Urinary bladder (tissue), 4 donors: Measurements from ENCODE around the gene HS1BP3. TPM values are rescaled to one million over a fixed set of nuclear protein-coding genes. Genes with fewer than 3 reads are reported as not detected.

Experiments
- DNase-seq: peaks from one replicate; pipeline ENCODE4 v3.0.0-alpha.2; 2015; ENCODE audit errors: extremely low spot score
- H3K27ac ChIP-seq: one replicate; pipeline ENCODE4 v1.5.1; 2013; ENCODE audit warnings: low read depth, mild to moderate bottlenecking, moderate library complexity
- H3K36me3 ChIP-seq: one replicate; pipeline ENCODE4 v1.6.1; 2013; ENCODE audit warnings: mild to moderate bottlenecking, moderate library complexity; ENCODE audit not compliant: insufficient read depth
- H3K4me1 ChIP-seq: one replicate; pipeline ENCODE4 v1.6.1; 2013; ENCODE audit warnings: mild to moderate bottlenecking, moderate library complexity; ENCODE audit not compliant: insufficient read depth
- H3K4me3 ChIP-seq: one replicate; pipeline ENCODE4 v1.5.1; 2013; ENCODE audit warnings: low read depth, low read length
- WGBS: extraction: QIAGEN DNeasy Blood & Tissue Kit; methylation state at CpG from one replicate; pipeline ENCODE4 v1.1.7; 2013; 5-methylcytosine and 5-hydroxymethylcytosine counted together
- polyA plus RNA-seq: library from polyadenylated mRNA; stranded (reverse); fragments of 200-250 nt; gene quantifications from one replicate; pipeline ENCODE4 v1.2.3, GENCODE V29; 2013
- total RNA-seq: library from RNA; depleted of rRNA; stranded (reverse); fragments of >200 nt; gene quantifications from one replicate; pipeline ENCODE4 v1.2.3, GENCODE V29; 2014
- donor health status: healthy with polysubstance abuse.
- donor health status: healthy.

Gene HS1BP3
- total and polyA plus RNA-seq, 2 donors, result 19.0 to 43.8 TPM

DNA sequence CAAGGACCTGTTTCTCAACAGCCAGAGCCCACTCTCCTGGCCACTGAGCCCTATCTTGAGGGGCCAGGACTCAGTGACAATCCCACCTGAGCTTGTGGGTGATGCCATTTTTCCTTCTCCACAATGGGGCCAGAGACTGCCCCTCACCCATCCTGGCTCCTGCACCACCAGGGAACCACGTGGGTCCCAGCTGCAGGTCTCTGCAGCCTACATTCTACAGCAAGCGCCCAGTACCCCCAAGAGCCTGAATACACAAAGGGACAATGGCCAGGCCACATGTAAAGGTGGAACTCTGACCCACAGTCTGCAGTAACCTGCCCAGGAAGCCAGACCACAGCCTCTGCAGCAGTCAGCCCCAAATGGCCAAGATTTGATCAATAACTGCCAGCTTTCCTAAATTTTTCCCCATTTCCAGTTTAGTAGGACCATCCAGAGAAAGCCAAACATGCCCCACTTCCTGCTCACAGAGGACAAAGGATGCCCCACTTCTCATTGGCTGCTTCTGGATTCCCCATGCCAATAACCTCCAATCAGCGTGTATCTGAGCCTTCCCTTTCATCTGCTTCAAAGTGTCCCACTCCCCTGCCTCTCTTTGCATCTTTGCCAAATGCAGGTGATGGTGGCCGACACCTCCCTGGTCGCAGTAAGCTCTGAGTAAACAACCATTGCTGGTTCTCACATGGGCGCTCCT, 19.1 kb downstream of the HS1BP3 start:
- H3K36me3 ChIP-seq, result no peaks in the 10 kb centered on the region
- DNase-seq, result no peak
- 88% methylated on average over 6 of the region's 6 CpGs for WGBS
- no peaks in the 10 kb centered on the region for H3K4me1 ChIP-seq
- H3K4me3 ChIP-seq, result no peak overlapping the region
- H3K27ac ChIP-seq, result no peak overlapping the region

DNA sequence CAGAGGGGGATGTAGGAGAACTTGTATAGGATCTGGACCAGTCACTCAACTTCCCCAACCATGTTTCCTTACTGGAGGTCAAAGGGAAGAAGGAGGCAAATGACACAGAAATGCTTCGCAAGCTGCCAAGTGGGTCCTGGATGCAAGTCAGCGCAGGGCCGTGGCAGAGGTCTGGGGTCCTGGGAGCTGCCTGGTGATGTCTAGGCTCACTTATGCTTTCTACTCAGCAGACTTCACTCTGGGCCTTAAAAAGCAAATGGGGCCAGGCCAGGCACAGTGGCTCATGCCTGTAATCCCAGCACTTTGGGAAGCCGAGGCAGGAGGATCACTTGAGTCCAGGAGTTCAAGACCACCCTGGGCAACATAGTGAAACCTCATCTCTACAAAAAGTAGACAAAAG, 19.9 kb downstream of the HS1BP3 start:
- 98% methylated on average over 4 of the region's 4 CpGs for WGBS
- no peaks in the 10 kb centered on the region for H3K4me1 ChIP-seq
- DNase-seq, result no peak
- H3K4me3 ChIP-seq, result no peak overlapping the region
- no peaks in the 10 kb centered on the region for H3K36me3 ChIP-seq
- no peak overlapping the region for H3K27ac ChIP-seq

DNA sequence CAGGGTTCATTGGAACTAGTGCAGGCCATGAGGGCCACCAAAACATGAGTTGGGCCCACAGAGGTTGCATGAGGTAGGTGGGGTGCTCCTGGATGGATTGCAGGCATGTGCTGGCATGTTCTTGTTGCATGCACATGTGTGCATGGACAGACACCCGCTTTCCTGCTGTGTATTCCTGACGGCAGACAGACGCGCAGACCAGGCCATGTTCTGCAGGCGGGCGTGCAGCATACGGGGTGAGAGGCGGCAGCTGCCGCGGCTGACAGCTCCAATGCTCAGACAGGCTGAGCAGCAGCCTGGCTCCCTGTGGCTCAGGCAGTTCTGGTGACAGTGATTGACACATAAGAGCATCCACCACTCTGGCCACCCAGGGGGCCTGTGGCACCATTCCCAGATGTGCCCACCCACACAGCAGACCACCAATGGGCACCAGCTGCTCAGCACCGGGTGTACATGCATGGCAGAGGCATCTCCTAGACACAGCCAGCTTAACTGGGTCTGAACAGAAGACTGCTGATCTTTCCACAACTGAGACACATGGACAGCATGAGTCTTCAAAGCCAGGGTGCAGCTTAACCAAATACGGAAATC, 21.2 kb downstream of the HS1BP3 start:
- H3K4me1 ChIP-seq, result no peaks in the 10 kb centered on the region
- 63% methylated on average over 12 of the region's 12 CpGs for WGBS
- no peak for DNase-seq
- H3K27ac ChIP-seq, result no peak overlapping the region
- H3K36me3 ChIP-seq, result no peaks in the 10 kb centered on the region
- no peak overlapping the region for H3K4me3 ChIP-seq

DNA sequence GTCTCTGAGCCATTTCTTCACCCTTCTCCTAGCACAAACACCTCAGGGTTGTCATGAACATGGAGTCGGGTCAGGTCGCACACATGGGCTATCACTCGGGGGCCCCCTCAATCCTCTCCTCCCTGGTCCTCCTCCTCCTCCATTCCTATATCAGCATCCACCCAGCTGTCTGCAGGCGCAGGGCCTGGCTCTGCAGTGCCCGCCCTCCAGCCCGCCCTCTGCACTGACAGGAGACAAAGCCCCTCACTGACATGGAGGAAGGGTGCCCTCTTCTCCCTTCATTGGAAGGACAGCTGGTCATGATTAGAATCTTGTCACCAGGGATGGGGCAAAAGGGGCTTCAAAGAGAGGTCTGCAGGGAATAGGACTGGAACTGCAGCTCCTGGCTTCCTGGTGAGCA, 21.7 kb downstream of the HS1BP3 start:
- Histone ChIP-seq H3K36me3 (peaks cover 2% of the 10 kb centered on the region), H3K27ac (no peak overlapping the region), H3K4me1 (no peaks in the 10 kb centered on the region), H3K4me3 (no peak overlapping the region)
- WGBS, result 83% methylated on average over 6 of the region's 6 CpGs
- no peak for DNase-seq

DNA sequence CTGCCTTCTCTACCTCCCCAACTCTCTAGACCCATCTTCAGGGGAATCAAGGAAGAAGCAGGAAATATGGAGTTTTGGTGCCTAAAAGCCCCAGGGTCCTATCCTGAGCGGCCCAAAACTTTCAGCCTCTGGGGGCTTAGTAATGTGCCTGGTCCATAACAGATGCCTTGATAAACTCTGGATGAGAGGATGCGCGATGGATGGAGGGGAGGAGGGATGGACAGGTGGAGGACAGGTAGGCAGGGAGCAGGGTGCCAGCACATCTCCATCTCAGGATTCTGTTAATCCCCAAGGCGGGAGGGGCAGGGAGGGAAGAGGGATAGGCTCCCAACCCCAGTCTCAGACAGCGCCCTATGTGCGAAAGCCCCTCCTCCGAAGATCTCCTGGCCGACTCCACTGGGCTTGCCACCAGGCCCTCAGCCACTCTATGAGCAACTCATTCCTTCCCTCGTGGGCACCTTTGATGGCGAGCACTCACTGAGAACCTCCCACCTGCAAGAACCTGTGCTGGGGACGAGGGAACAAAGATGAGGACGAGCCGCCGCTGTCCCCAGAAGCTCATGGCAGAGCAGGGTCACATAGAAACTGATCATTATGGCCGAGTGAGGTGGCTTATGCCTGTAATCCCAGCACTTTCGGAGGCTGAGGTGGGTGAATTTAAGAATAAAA, 23.1 kb downstream of the HS1BP3 start:
- Histone ChIP-seq H3K4me1 (no peaks in the 10 kb centered on the region), H3K36me3 (peaks cover 2% of the 10 kb centered on the region), H3K4me3 (no peak overlapping the region), H3K27ac (no peak overlapping the region)
- WGBS, result 91% methylated on average over 16 of the region's 16 CpGs
- DNase-seq, result no peak

DNA sequence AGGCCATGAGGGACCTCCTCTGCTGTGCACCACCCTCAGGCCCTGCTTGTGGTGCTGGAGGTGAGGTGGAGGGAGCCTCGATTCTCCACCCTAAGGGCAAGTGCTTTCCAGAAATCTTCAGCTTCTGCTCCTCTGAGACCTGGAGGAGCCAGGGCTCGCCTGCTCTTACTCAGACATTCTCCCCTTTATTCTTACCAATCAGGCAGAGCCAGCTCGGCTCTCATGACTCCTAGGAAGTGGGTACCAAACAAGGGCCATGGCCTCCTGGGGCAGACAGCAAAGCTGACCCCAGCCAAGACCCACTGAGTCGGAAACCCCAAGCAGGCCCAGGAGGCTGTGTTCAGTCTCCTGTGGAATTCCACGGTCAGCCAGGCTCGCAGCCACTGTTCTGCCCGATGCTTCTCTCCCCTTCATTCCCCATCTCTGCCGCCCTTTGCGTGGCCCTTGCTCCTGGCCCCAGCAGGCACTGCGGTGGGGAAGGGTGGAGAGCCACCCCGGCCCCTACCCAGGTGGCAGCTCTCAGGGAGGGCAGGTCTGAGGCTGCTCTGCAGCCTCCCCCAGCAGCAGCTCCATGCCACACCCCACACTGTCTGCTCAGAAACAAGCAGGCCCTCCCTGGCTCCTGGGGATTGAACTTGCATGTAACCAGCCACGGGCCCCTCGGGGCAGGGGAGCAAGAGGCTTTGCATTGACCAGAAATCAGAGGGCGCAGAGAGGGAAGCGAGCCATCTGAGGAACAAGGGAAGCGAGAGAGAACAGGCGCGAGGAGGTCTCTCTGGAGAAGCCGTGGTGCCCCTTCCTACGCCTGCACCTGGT, 24.0 kb downstream of the HS1BP3 start:
- 86% methylated on average over 20 of the region's 20 CpGs for WGBS
- no peak for DNase-seq
- no peaks in the 10 kb centered on the region for H3K4me1 ChIP-seq
- H3K36me3 ChIP-seq, result peaks cover 2% of the 10 kb centered on the region
- H3K27ac ChIP-seq, result no peak overlapping the region
- H3K4me3 ChIP-seq, result no peak overlapping the region

DNA sequence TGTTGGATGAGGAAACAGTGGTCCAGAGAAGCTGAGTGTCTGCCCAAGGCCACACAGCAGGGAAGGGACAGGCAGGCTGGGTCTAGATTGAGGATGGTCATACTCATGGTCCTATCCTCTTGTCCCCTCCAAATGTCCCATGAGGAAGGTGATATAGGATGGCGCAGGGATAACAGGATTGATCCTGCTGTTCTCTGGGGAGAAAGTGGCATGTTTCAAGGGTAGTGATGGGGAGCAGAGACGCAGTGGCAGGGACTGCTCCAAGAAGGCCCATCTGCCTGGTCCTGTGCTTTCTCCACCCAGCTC, 24.6 kb downstream of the HS1BP3 start:
- no peak overlapping the region for H3K27ac ChIP-seq
- WGBS, result 99% methylated on average over 2 of the region's 2 CpGs
- no peak overlapping the region for H3K4me3 ChIP-seq
- H3K4me1 ChIP-seq, result no peaks in the 10 kb centered on the region
- DNase-seq, result no peak
- H3K36me3 ChIP-seq, result peaks cover 2% of the 10 kb centered on the region

DNA sequence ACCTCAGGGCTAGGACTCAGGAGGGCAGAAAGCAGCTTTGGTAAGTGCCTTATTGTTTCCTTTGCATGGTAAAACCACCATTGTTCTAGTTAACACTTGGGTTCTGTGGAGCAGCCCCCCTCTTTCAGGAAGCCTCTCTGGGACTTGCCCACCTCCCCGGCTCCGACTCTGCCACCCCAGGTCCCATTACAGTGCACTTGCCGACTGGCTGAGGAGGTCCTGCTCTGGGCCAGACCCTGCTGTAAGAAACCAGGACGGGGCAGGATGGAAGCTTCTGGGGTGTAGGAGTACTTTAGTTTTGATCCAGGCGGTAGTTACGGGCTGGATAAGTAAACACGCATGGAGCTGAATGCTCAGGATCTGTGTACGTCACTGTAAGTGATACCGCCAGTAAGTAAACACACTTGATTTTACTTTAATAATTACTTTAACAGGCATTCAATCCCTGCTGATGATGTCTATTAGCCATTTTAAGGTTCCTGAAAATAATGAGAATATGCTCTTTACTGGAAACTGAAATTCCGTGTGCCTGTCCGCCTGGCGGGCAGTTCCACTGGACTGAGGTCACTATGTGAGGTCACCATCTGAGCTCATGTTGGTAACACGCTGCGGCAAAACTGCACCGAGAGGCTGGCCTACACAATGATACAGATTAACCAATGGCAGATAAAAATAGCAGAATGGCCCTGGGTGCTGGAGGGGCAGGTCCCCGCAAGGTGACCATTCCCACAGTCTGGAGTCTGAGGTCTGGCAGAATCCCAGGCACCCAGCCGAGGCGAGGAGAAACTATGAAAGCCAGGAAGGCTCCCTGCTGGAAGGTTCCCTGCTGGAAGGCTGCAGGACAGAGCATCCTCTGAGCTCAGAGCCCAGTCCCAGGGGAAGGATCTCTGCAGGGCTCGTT, 25.2 kb downstream of the HS1BP3 start:
- Histone ChIP-seq H3K4me1 (no peaks in the 10 kb centered on the region), H3K36me3 (peaks cover 2% of the 10 kb centered on the region), H3K4me3 (no peak overlapping the region), H3K27ac (no peak overlapping the region)
- DNase-seq, result no peak
- 76% methylated on average over 19 of the region's 19 CpGs for WGBS

DNA sequence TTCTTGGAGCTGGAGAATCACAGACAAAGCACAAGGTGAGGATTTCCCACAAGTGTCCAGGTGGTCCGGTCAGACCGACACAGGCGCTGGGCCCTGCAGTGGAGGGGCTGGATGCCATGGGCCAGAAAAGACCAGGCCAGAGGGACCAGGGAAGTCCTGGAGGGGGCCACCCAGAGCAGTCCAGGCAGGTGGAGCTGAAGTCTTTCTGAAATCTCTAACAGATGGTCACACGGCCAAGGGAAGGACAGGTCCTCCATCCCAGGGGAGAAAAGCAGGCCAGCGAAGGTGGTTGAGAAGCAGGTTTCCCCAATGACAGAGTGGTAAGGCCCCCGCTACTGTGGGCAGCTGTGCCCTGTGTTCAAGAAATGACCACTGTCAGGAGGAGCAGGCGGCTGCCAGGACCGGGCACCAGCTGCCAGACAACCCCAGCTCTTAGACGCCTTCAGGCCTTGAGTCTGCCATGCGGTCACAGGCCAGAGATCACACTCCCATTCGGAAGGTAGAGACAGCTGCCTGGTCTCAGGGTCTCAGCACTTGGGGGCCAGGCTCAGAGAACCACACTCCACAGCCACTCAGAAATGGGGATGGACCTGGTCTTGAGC, 25.9 kb downstream of the HS1BP3 start:
- Histone ChIP-seq H3K4me1 (no peaks in the 10 kb centered on the region), H3K36me3 (peaks cover 2% of the 10 kb centered on the region), H3K27ac (no peak overlapping the region), H3K4me3 (no peak overlapping the region)
- WGBS, result 87% methylated on average over 11 of the region's 11 CpGs
- DNase-seq, result no peak

DNA sequence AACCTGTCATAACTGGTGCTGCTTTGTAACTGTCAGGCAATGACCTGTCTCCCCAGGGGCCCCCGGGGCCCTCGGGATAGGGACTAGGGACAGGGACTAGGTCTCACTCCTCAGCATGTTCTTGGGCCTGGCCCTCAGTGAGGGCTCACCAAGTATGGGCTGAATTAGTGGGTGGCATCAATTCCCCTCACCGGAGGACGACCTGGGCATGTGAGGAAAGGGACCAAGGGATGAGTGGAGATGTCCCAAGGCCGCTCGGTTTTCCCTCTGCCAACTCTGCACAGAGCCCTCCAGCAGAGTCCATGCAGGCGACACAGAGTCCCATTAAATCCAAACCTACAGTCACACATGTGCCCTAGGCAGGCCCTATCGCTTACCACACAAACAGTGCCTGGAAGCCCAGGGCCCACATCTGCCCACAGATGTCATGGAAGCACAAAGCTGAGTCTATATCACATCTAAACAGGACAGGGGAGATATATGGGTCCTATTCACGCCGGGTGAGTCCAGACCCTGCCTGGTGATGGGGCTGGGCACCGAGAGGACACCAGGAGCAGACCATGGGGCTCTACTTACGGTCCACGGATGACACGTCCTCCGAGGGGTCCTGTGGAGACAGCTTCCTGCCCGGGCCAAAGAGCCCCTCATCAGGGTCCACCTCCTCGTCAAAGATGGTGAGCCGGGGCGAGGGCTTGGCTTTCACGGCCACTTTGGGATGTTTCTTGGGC, 26.6 kb downstream of the HS1BP3 start:
- Histone ChIP-seq H3K4me1 (no peaks in the 10 kb centered on the region), H3K27ac (no peak overlapping the region), H3K36me3 (peaks cover 2% of the 10 kb centered on the region), H3K4me3 (no peak overlapping the region)
- WGBS, result 90% methylated on average over 20 of the region's 20 CpGs
- DNase-seq, result no peak

DNA sequence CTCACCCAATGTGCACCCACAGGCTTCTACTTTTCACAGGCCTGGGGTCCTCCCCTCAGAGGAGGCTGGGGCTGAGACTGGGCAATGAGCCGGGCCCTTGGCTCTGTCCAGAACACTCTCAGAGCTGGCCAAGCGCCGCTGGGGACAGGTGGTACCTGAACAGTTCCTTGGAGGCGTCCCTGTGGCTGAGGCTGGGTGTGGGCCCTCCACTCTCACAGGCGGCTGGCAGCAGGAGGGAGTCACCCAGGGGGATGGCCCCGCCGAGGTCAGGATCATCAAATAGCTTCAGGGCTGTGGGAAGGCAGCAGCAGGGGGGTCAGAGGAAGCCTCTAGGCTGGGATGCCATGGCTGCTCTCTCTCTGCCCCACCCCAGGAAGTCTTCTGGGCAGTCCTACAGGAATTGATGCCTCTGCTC, 27.1 kb downstream of the HS1BP3 start:
- Histone ChIP-seq H3K36me3 (peaks cover 2% of the 10 kb centered on the region), H3K4me1 (peaks cover under 1% of the 10 kb centered on the region), H3K27ac (no peak overlapping the region), H3K4me3 (no peak overlapping the region)
- no peak for DNase-seq
- WGBS, result 80% methylated on average over 7 of the region's 7 CpGs

DNA sequence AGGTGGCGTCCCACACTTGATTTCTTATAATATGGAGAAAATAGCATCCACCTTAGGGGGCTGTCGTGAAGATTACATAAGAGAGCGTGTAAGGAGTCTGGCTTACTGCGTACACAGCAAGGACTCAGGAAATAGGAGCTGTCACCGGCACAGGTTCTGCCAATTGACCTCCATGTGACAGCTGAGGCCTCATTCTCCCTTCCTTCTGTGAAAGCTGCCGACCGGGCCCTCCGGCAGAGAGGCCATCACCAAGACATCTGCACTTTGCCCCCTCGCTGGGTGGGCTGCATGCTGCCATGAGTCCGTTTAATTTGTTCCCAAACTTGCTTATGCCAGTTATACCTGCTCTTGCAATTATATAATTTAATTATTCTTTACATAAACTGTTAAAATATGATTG, 27.7 kb downstream of the HS1BP3 start:
- Histone ChIP-seq H3K36me3 (peaks cover 2% of the 10 kb centered on the region), H3K4me1 (peaks cover 2% of the 10 kb centered on the region), H3K27ac (no peak overlapping the region), H3K4me3 (no peak overlapping the region)
- no peak for DNase-seq
- WGBS, result 84% methylated on average over 10 of the region's 10 CpGs
